ENCODE data around the gene PTPN3.

PTPN3 gene

DNA sequence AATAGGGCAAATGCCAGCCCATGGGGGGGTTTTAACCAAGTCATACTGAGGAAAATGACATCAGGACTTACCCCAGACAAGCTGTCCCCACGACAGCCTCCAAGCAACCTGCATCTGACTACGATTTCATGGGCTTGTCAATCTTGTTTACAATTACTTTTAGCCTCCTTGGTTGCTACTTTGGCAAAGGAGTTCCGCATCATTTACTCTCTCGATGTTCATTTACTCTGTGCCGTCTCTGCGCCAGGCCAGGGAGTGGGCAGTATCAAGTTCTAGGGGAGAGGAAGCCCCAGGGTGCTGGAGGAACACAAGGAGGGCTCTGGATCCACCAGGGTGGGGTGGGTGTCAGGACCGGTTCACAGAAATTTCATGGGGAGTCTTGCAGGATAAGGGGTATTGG is 23.9 kb downstream of the PTPN3 start:
- H3K27ac ChIP-seq, result no peak overlapping the region

DNA sequence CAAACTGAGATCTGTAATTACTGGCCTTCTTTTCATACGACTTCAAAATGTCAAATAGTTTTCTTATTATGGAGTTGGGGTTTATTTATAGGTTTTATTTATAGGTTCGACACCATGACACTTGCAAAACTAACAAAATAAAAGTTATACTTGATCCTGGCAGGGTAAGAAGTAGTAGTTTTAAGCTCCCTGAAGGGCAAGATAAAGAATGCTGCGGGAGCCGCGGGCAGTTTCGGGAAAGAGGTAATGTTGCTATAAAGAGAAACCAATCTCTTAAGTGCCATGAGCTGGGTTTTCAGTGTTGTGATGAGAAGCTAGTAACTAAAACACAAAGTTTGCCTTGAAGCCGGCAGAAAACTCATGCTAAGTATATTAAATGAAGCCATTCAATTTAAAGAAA is 24.8 kb downstream of the PTPN3 start:
- no peak overlapping the region for H3K27ac ChIP-seq
- TF ChIP-seq ZFX (IDR thresholded peaks at IDR 0.05), result no peak
- TF ChIP-seq, protein P1, sequence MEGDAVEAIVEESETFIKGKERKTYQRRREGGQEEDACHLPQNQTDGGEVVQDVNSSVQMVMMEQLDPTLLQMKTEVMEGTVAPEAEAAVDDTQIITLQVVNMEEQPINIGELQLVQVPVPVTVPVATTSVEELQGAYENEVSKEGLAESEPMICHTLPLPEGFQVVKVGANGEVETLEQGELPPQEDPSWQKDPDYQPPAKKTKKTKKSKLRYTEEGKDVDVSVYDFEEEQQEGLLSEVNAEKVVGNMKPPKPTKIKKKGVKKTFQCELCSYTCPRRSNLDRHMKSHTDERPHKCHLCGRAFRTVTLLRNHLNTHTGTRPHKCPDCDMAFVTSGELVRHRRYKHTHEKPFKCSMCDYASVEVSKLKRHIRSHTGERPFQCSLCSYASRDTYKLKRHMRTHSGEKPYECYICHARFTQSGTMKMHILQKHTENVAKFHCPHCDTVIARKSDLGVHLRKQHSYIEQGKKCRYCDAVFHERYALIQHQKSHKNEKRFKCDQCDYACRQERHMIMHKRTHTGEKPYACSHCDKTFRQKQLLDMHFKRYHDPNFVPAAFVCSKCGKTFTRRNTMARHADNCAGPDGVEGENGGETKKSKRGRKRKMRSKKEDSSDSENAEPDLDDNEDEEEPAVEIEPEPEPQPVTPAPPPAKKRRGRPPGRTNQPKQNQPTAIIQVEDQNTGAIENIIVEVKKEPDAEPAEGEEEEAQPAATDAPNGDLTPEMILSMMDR (conservative IDR thresholded peaks at IDR 0.05), result no peak

More for the DNA sequence above, 23.9 kb downstream of the PTPN3 start:
- TF ChIP-seq ZFX (IDR thresholded peaks at IDR 0.05), result no peak
- TF ChIP-seq, protein P1 (conservative IDR thresholded peaks at IDR 0.05), result no peak

DNA sequence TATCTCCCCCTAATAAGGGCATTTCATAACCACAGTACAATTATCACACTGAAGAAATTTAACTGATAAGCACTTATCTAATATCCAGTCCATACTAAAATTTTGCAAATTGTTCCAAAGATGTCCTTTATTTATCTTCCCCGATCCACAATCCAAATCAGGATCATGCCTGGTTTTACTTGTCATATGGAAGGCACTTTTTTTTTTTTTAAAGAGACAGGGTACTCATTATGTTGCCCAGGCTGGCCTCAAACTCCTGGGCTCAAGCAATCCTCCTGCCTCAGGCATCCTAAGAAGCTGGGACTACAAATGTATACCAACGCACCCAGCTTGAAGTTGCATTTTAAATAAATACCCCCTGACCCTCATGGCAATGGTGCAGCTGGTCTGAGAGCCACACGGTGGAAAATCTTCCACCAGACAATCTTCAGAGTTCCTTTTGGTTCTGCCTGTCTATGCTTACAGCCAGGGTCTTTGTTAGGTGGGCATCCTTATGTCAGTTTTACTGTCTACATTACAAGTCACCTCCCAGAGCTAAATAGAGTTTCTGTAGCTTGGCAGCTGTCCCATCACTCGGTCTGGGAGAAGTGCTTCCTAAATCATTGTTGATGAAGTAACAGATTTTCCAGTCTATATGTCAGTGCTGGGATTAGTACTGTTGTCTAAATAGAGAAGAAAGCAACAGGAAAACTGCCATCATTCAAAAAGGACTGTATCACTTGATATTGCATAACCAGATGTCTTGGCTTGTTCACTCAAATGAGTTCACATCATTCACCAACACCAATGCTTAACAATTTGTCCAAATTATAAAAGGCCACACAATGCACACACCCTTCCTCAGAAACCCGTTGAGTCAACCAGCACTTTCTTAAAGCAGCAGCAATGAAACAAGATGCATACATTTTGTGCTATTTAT is 26.4 kb downstream of the PTPN3 start:
- TF ChIP-seq, protein P1 (conservative IDR thresholded peaks at IDR 0.05), result no peak
- TF ChIP-seq ZFX (IDR thresholded peaks at IDR 0.05), result no peak
- no peak overlapping the region for H3K27ac ChIP-seq

DNA sequence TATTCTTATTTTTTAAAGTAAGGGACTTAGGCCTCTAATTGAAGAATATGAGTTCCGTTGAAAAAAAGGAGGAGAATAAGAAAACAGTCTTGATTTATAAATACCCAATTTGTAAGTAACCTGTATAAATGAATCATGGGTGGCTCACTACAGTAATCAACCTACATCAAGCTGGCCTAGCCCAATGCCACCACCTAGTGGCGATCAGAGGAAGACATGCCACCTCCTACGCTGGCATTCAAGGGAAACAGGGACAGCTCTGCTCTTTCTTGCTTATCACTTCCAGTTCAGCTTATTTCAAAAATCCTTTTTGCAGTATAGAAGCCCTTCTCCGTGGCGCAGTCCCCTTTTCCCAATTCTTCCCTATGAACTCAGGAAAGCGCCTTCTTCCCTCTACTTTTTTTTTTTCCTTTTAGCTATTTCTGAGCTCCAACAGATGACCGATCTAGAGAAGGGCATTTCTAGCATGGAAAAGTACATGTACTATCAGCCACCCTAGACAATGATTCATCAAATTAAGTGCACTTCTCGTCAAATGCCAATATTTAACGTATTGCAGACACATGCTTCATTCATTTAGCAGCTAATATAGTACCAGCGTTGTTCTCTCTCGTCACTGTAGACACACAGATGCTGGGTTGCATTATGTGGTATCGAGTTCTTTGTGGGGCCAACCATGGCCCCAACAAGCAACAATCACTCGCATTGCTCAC is 28.3 kb downstream of the PTPN3 start:
- H3K27ac ChIP-seq, result no peak overlapping the region
- no peak for TF ChIP-seq ZFX (IDR thresholded peaks at IDR 0.05)
- TF ChIP-seq, protein P1 (conservative IDR thresholded peaks at IDR 0.05), result peak; percentile 98

DNA sequence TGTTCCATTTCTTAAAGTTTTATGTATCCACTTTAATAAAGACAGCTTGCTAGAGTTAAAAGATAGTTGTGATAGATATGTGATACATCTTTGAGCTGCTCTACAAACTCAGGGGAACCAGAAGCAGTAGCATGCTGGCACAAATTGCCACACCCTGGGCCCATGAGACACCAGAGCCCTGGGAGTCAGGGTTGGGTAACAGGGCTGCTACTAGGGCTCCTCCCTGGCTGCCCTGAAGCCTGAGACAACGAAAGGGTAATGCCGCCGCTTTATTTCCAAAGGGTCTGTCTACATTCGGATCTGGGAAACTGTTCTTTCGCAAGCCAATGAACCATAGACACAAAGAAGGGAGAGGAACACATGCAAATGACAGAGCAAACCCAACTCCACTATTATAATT is 29.2 kb downstream of the PTPN3 start:
- H3K27ac ChIP-seq, result no peak overlapping the region
- TF ChIP-seq, protein P1 (conservative IDR thresholded peaks at IDR 0.05), result no peak
- no peak for TF ChIP-seq ZFX (IDR thresholded peaks at IDR 0.05)

DNA sequence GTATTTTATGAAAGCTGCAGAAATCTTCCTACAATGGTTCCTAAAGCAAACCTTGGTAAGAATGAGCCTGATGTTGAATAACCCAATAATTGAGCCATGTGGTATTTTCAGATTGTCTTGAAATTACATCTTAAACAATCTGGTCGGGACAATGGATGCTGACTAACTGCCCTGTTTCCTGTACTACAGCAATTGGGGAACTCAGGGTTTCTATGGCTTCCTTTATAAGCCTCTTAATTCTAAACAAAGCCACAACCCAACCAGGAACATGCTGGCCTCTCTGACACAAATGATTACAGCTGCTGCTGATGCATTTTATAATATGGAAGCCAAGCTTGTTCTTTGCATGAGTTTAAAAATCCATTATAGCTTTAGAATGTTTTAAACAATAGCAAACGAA is 30.2 kb downstream of the PTPN3 start:
- TF ChIP-seq ZFX (IDR thresholded peaks at IDR 0.05), result no peak
- TF ChIP-seq, protein P1 (conservative IDR thresholded peaks at IDR 0.05), result no peak
- no peak overlapping the region for H3K27ac ChIP-seq

All from C4-2B (cell line).